Measurements from ENCODE around the gene DGKZ.

- TF ChIP-seq POLR2A (IDR thresholded peaks at IDR 0.05; ENCODE audit: extremely low read depth, insufficient read length), result no peak
- no peak for TF ChIP-seq CTCF (IDR thresholded peaks at IDR 0.05; ENCODE audit: low read depth, low read length)
- no peak for TF ChIP-seq MAX (IDR thresholded peaks at IDR 0.05; ENCODE audit: low read depth, low read length)
Observed at GRCh38 chr11:46376258-46377050, 29.2 kb downstream of the DGKZ start.
